ENCODE results near the gene CNTNAP2.

CNTNAP2 gene

GRCh38 chr7:148214101-148214500, 2097.5 kb downstream of the CNTNAP2 start:
- Mint-ChIP-seq H3K9me3 (peaks cover 0 to 2% of the 10 kb centered on the region in 2 donors), H3K4me1 (ENCODE audit: low read depth in 2 of 2) (no peaks in the 10 kb centered on the region), H3K36me3 (ENCODE audit: insufficient read depth) (no peaks in the 10 kb centered on the region), H3K4me3 (no peak overlapping the region), H3K27me3 (peaks cover 6 to 16% of the 10 kb centered on the region in 2 donors), H3K27ac (no peak overlapping the region)
- DNase-seq = no peak
- no peak for ATAC-seq (replicated peaks)

GRCh38 chr7:148218603-148219002, 2102.0 kb downstream of the CNTNAP2 start:
- no peak for DNase-seq
- ATAC-seq (replicated peaks) = no peak

GRCh38 chr7:148222721-148223120, 2106.1 kb downstream of the CNTNAP2 start:
- H3K4me3 Mint-ChIP-seq = no peak overlapping the region
- H3K9me3 Mint-ChIP-seq = no peaks in the 10 kb centered on the region
- H3K36me3 Mint-ChIP-seq (ENCODE audit: insufficient read depth) = no peaks in the 10 kb centered on the region
- H3K27ac Mint-ChIP-seq = no peak overlapping the region
- peaks cover 8 to 14% of the 10 kb centered on the region in 2 donors for H3K27me3 Mint-ChIP-seq
- no peaks in the 10 kb centered on the region for H3K4me1 Mint-ChIP-seq (ENCODE audit: low read depth in 2 of 2)
- ATAC-seq (replicated peaks) (no peak), DNase-seq (no peak)

More at GRCh38 chr7:148218603-148219002, 2102.0 kb downstream of the CNTNAP2 start:
- H3K36me3 Mint-ChIP-seq (ENCODE audit: insufficient read depth) = no peaks in the 10 kb centered on the region
- no peak overlapping the region for H3K27ac Mint-ChIP-seq
- no peaks in the 10 kb centered on the region for H3K9me3 Mint-ChIP-seq
- H3K27me3 Mint-ChIP-seq = peaks cover 0 to 13% of the 10 kb centered on the region in 2 donors
- no peaks in the 10 kb centered on the region for H3K4me1 Mint-ChIP-seq (ENCODE audit: low read depth in 2 of 2)
- no peak overlapping the region for H3K4me3 Mint-ChIP-seq

DNA sequence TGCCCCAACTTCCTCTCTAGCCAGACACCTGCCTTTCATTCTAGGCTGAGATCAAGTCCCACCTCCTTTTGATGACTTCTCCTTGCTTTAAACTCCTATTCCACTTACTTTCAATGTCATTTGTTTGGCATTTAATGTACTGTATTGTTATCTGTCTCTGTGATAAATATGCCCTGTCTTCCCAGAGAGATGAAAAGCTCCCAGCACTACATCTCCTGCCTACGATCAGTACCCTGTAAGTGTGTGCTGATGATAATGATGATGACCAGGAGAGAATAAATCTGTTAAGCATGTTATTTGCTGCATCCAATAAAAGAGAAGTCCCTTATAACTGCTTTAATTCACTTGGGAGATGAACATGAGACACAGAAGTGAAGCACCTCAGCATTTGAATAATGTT, 2106.6 kb downstream of the CNTNAP2 start:
- ATAC-seq (replicated peaks) (no peak), DNase-seq (no peak)
- Mint-ChIP-seq H3K27me3 (peaks cover 8 to 14% of the 10 kb centered on the region in 2 donors), H3K9me3 (no peaks in the 10 kb centered on the region), H3K4me3 (no peak overlapping the region), H3K4me1 (ENCODE audit: low read depth in 2 of 2) (no peaks in the 10 kb centered on the region), H3K27ac (no peak overlapping the region), H3K36me3 (ENCODE audit: insufficient read depth) (no peaks in the 10 kb centered on the region)

- Mint-ChIP-seq H3K36me3 (ENCODE audit: insufficient read depth) (no peaks in the 10 kb centered on the region), H3K4me3 (no peak overlapping the region), H3K27me3 (peaks cover 8 to 14% of the 10 kb centered on the region in 2 donors), H3K9me3 (no peaks in the 10 kb centered on the region), H3K27ac (no peak overlapping the region), H3K4me1 (ENCODE audit: low read depth in 2 of 2) (no peaks in the 10 kb centered on the region)
- no peak for ATAC-seq (replicated peaks)
- DNase-seq = no peak
Measured at GRCh38 chr7:148223738-148224137, 2107.1 kb downstream of the CNTNAP2 start.

DNA sequence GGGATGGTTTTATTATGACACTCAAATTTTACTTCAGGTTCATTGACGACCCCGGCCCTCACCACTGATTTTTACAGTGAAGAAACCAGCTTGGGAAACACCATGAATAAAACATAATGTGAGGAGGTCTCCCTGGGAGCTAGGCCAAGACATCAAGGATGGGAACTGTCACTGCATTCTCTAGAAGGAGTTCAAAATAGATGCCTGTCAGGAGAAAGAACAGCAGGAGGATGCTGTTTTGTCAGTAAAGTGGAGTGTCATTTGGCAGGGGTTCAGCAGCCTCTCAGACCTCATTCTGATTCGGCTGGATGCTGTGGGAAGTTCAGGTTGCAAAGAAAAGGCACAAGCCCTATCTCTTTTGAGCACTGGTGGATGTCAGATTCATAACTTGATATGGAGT, 2113.7 kb downstream of the CNTNAP2 start:
- no peak overlapping the region for H3K4me3 Mint-ChIP-seq
- DNase-seq (no peak), ATAC-seq (replicated peaks) (no peak)
- H3K36me3 Mint-ChIP-seq (ENCODE audit: insufficient read depth) = no peaks in the 10 kb centered on the region
- H3K27me3 Mint-ChIP-seq = peaks cover 0 to 19% of the 10 kb centered on the region in 2 donors
- no peaks in the 10 kb centered on the region for H3K9me3 Mint-ChIP-seq
- no peak overlapping the region for H3K27ac Mint-ChIP-seq
- no peaks in the 10 kb centered on the region for H3K4me1 Mint-ChIP-seq (ENCODE audit: low read depth in 2 of 2)

DNA sequence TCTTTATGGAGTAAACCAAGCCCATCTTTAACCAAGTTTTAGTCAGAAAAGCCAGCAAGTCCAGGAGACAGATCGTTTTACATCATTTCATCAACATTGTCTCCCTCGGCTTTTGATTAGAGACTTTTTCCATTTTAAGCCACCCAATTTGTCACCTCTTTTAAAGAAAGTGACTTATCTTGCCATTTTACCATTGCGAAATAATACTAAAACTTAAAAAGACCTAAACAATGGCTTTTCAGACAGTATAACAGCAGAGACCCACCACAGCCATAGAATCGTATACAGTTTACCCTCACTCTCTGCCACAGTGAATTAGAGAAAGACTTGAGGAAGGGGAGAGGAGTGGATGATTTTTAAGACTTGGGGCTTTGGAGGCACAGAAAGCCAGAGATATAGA, 2114.3 kb downstream of the CNTNAP2 start:
- ATAC-seq (replicated peaks) (no peak), DNase-seq (no peak)

DNA sequence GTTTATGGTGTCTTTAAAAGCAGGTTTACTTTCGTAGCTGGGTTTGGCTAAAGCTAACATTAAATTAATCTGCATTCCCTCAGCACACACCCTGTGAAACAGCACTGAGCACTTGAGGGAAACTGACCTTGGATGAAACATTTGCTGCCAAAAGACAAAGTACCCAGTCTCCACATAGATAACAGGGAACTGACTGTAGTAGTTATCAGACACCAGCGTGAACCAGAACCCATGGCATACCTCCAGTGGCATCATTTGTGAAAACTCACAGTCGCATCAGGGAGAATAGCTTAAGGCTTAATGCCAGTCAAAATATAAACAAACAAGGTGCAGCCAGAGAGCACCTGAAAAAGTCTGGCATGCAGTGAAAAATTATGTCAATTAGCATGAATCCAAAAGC, 2116.2 kb downstream of the CNTNAP2 start:
- peaks cover 0 to 11% of the 10 kb centered on the region in 2 donors for H3K27me3 Mint-ChIP-seq
- H3K36me3 Mint-ChIP-seq (ENCODE audit: insufficient read depth) = no peaks in the 10 kb centered on the region
- DNase-seq (no peak), ATAC-seq (replicated peaks) (no peak)
- no peaks in the 10 kb centered on the region for H3K9me3 Mint-ChIP-seq
- no peak overlapping the region for H3K27ac Mint-ChIP-seq
- no peaks in the 10 kb centered on the region for H3K4me1 Mint-ChIP-seq (ENCODE audit: low read depth in 2 of 2)
- H3K4me3 Mint-ChIP-seq = no peak overlapping the region

More for the DNA sequence above, 2114.3 kb downstream of the CNTNAP2 start:
- Mint-ChIP-seq H3K9me3 (no peaks in the 10 kb centered on the region), H3K27ac (no peak overlapping the region), H3K27me3 (peaks cover 0 to 19% of the 10 kb centered on the region in 2 donors), H3K4me1 (ENCODE audit: low read depth in 2 of 2) (no peaks in the 10 kb centered on the region), H3K36me3 (ENCODE audit: insufficient read depth) (no peaks in the 10 kb centered on the region), H3K4me3 (no peak overlapping the region)

DNA sequence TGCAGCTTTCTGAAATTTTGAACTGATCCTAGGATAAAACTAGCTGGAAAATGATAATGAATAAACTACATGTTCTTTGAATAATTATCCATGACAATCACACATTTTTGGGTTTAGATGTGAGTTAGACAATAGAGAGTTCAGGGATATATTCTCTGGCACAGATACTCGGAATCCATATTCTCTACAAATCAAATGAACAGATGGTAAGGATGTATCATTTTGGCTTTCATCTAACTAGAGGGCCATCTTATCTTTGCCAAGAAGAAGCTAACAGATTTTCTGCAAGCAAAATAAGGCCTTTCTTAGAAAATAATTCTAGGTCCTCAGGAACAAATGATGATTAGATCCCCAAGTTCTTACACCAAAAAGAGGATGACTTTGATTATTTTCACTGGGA, 2118.1 kb downstream of the CNTNAP2 start:
- DNase-seq (no peak), ATAC-seq (replicated peaks) (no peak)
- no peaks in the 10 kb centered on the region for H3K36me3 Mint-ChIP-seq (ENCODE audit: insufficient read depth)
- H3K9me3 Mint-ChIP-seq = no peaks in the 10 kb centered on the region
- peaks cover 8 to 11% of the 10 kb centered on the region in 2 donors for H3K27me3 Mint-ChIP-seq
- H3K4me1 Mint-ChIP-seq (ENCODE audit: low read depth in 2 of 2) = no peaks in the 10 kb centered on the region
- H3K4me3 Mint-ChIP-seq = no peak overlapping the region
- H3K27ac Mint-ChIP-seq = no peak overlapping the region

DNA sequence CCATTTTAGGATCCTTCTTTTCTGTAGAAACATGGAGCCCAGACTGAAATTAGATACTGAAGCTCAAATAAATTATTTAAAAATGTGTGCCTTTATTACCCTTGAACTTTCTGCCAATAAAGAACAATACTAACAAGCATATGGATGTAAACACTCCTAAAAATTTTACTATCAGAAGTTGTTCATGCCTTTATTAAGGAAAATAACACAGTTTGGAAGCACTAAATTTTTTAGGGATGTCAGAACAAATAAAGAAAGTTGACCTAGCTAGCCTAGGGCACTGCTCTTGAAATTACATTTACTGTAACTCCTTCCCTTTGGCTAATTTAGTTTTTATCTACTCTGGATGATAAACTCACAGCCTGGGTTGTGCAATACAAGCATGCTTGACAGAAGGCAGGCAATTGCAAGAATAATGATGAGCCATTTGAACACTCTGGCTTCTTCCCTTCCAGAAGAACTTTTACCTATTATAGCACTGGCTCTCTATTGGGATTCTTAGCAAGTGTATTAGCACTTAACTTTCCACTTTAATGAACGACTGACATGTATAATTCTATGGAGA, 2122.2 kb downstream of the CNTNAP2 start:
- Mint-ChIP-seq H3K4me1 (ENCODE audit: low read depth in 2 of 2) (peaks cover 3 to 5% of the 10 kb centered on the region in 2 donors), H3K4me3 (no peak overlapping the region), H3K27ac (no peak overlapping the region), H3K36me3 (ENCODE audit: insufficient read depth) (no peaks in the 10 kb centered on the region), H3K27me3 (peaks cover 41 to 45% of the 10 kb centered on the region in 2 donors), H3K9me3 (no peaks in the 10 kb centered on the region)
- DNase-seq (no peak), ATAC-seq (replicated peaks) (no peak)

DNA sequence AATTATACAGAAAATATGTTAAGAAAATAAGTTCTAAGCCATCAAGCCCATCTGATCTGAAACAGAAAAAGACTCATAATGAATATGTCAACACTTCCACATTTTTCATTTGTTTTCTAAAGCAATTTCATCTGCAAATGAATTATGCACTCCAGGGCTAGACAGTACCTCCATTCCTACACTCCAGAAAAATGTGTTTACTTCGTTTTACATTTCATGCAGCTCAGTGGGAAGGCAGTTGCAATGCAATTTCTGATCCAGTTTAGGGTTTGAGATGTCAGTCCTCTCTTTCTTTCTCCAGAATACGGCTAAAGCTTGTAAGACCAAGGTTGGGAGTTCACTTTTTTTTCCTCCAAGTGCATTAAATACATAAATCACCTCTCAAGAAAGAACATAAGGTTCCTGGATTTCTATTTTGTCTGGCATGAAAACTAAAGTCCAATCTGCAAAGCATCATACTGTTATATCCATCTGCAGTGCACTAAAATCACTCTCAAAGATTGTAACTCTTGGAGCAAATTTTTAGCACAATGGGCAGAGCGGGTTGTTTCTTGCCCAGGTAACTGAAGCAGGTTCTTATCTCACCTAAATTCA, 2125.2 kb downstream of the CNTNAP2 start:
- no peak overlapping the region for H3K4me3 Mint-ChIP-seq

DNA sequence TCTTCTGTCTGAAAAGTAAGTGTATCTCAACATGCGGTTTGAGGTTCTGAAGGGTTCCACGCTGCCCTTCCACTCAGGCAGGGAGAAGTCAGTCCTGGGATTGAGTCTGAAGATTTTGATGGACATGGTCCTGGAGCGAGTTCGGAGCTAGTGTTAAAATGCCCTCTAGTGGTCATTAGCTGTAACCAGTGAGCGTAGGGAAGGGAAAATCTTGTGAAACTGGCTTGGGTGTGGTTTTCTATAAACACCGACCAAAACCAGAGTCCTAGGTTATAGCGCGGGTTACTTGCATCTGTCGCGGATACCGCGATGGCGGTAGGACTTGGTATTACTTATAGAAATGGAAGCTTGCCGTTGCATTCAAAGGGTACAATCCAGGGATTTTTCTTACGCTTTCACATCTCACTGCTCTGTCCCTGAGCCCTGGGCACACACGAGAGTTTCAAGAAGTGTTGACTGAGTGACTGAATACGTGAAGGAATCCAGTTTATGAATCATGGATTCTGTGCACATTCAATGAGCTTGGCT, 2125.8 kb downstream of the CNTNAP2 start:
- peaks cover 33 to 45% of the 10 kb centered on the region in 2 donors for H3K27me3 Mint-ChIP-seq
- H3K4me1 Mint-ChIP-seq (ENCODE audit: low read depth in 2 of 2) = peaks cover 3 to 5% of the 10 kb centered on the region in 2 donors
- H3K4me3 Mint-ChIP-seq = no peak overlapping the region
- DNase-seq (no peak), ATAC-seq (replicated peaks) (no peak)
- H3K9me3 Mint-ChIP-seq = no peaks in the 10 kb centered on the region
- no peak overlapping the region for H3K27ac Mint-ChIP-seq
- H3K36me3 Mint-ChIP-seq (ENCODE audit: insufficient read depth) = no peaks in the 10 kb centered on the region

More for the DNA sequence above, 2125.2 kb downstream of the CNTNAP2 start:
- no peak for DNase-seq
- no peak for ATAC-seq (replicated peaks)
- Mint-ChIP-seq H3K27me3 (peaks cover 33 to 45% of the 10 kb centered on the region in 2 donors), H3K9me3 (no peaks in the 10 kb centered on the region), H3K4me1 (ENCODE audit: low read depth in 2 of 2) (peaks cover 3 to 5% of the 10 kb centered on the region in 2 donors), H3K36me3 (ENCODE audit: insufficient read depth) (no peaks in the 10 kb centered on the region), H3K27ac (no peak overlapping the region)

DNA sequence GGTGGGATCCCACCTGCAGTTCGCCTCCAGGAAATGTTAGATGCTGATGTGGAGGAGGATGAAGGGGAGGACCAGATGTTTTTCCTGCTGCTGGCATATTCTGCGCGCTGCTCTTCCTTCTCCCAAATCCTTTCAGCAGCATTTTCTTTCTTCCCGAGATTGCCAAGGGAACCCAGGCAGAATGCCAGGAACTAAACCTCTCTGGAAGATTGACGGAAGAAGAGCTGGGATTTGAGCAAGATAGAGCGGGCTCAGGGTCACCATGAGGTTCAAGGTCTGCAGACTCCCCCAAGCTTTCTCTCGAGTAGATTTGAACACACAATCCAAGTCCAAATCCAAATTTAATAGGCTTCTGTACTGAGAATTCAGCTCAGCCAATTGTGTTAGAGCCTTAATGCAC, 2128.8 kb downstream of the CNTNAP2 start:
- DNase-seq (no peak), ATAC-seq (replicated peaks) (no peak)
- Mint-ChIP-seq H3K27me3 (peaks cover 41 to 47% of the 10 kb centered on the region in 2 donors), H3K4me3 (no peak overlapping the region), H3K27ac (no peak overlapping the region), H3K36me3 (ENCODE audit: insufficient read depth) (no peaks in the 10 kb centered on the region), H3K9me3 (no peaks in the 10 kb centered on the region), H3K4me1 (ENCODE audit: low read depth in 2 of 2) (peaks cover 3 to 5% of the 10 kb centered on the region in 2 donors)

DNA sequence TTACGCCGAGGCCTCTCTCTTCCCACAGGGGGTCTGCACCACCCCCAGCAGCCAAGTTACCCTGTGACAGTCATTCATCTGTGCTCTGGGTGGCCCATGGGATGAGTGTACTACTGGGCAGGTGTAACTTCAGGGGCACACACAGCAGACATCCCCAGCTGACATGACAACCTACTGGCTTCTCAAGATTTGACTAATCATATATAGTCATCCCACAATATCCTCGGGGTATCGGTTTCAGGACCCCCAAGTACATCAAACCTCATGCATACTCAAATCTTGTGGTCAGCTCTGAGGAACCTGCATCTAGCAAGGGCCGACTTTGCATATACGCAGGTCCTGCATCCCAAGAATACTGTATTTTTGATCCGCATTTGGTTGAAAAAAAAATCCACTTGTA, 2137.0 kb downstream of the CNTNAP2 start:
- Mint-ChIP-seq H3K9me3 (peaks cover 2 to 10% of the 10 kb centered on the region in 2 donors), H3K4me1 (ENCODE audit: low read depth in 2 of 2) (no peaks in the 10 kb centered on the region), H3K4me3 (no peak overlapping the region), H3K36me3 (ENCODE audit: insufficient read depth) (no peaks in the 10 kb centered on the region), H3K27ac (no peak overlapping the region), H3K27me3 (peaks cover 57 to 58% of the 10 kb centered on the region in 2 donors)
- ATAC-seq (replicated peaks) (no peak), DNase-seq (no peak)

All from effector memory CD8-positive, alpha-beta T cell (primary cell).